IMR-90 (cell line): ENCODE data around the gene PBX3. TPM values are rescaled to one million over a fixed set of nuclear protein-coding genes. Genes with fewer than 3 reads are reported as not detected.

Experiments used
- ATAC-seq: fragments of 200-7000 bp; cut with Tn5 transposase; 2 replicates; pipeline ENCODE4 v1.9.1; 2020; ENCODE audit warnings: low read depth, mild to moderate bottlenecking, moderate library complexity
- BruUV-seq: library from RNA; stranded (reverse); fragments of 400-500 nt; replicated peaks from 2 replicates; lab custom pipeline; 2021; lab: Mats Ljungman, UMichigan
- CTCF ChIA-PET: fragments of 300-600 bp; formaldehyde crosslinking; extraction: SDS; loops from one replicate; lab custom pipeline; 2021; ENCODE audit warnings: antibody characterized with exemption; lab: Yijun Ruan, JAX
- POLR2A ChIA-PET: fragments of 300-600 bp; sonication (Branson Sonifier 250); formaldehyde crosslinking; loops from one replicate; lab custom pipeline; 2022; ENCODE audit warnings: antibody characterized with exemption; ENCODE audit not compliant: unreplicated experiment; lab: Charles Lee
- DNase-seq: peaks from one replicate; pipeline ENCODE4 v3.0.0; 2013
- H2AFZ ChIP-seq: replicated peaks from 2 replicates; pipeline ENCODE3; 2013; ENCODE audit warnings: low read length, mild to moderate bottlenecking; ENCODE audit not compliant: poor library complexity
- H2AK5ac ChIP-seq: 2 replicates; pipeline ENCODE4 v1.6.1; 2013; ENCODE audit warnings: low read depth, low read length, inconsistent platforms
- H2AK9ac ChIP-seq: replicated peaks from 2 replicates; pipeline ENCODE3; 2013; ENCODE audit warnings: mild to moderate bottlenecking, low read depth, low read length, moderate library complexity; ENCODE audit not compliant: poor library complexity
- H2BK120ac ChIP-seq: 2 replicates; pipeline ENCODE4 v1.6.1; 2013; ENCODE audit warnings: low read depth, low read length, inconsistent platforms
- H2BK15ac ChIP-seq: 3 replicates; pipeline ENCODE4 v1.6.1; 2013; ENCODE audit warnings: low read depth, low read length, inconsistent platforms
- H2BK20ac ChIP-seq: 2 replicates; pipeline ENCODE4 v1.6.1; 2013; ENCODE audit warnings: low read depth, mild to moderate bottlenecking, inconsistent platforms, low read length, moderate library complexity
- H2BK5ac ChIP-seq: 2 replicates; pipeline ENCODE4 v1.6.1; 2013; ENCODE audit warnings: mild to moderate bottlenecking, low read depth, low read length, inconsistent platforms; ENCODE audit not compliant: poor library complexity, severe bottlenecking
- H3K14ac ChIP-seq: replicated peaks from 2 replicates; pipeline ENCODE4 v1.6.1; 2013; ENCODE audit warnings: low read depth, low read length, inconsistent platforms
- H3K18ac ChIP-seq: 2 replicates; pipeline ENCODE4 v1.6.1; 2013; ENCODE audit warnings: low read depth, low read length, control low read depth
- H3K23ac ChIP-seq: 2 replicates; pipeline ENCODE4 v1.6.1; 2013; ENCODE audit warnings: low read depth, low read length, inconsistent platforms
- H3K27ac ChIP-seq: 2 replicates; pipeline ENCODE4 v1.5.1; 2013; ENCODE audit warnings: mild to moderate bottlenecking, control low read depth, low read length; ENCODE audit not compliant: insufficient read depth
- H3K27me3 ChIP-seq: 2 replicates; pipeline ENCODE4 v1.6.1; 2013; ENCODE audit warnings: low read length; ENCODE audit not compliant: control insufficient read depth, insufficient read depth
- H3K36me3 ChIP-seq: 2 replicates; pipeline ENCODE4 v1.6.1; 2013; ENCODE audit warnings: low read length, mixed read lengths; ENCODE audit not compliant: control insufficient read depth, insufficient read depth
- H3K4ac ChIP-seq: 2 replicates; pipeline ENCODE4 v1.6.1; 2013; ENCODE audit warnings: low read depth, low read length, inconsistent platforms
- H3K4me1 ChIP-seq: 2 replicates; pipeline ENCODE4 v1.6.1; 2013; ENCODE audit warnings: low read length, mixed read lengths; ENCODE audit not compliant: control insufficient read depth, insufficient read depth
- H3K4me2 ChIP-seq: 2 replicates; pipeline ENCODE4 v1.6.1; 2013; ENCODE audit warnings: low read depth, mild to moderate bottlenecking, control low read depth, low read length, moderate library complexity
- H3K4me3 ChIP-seq: 2 replicates; pipeline ENCODE4 v1.5.1; 2013; ENCODE audit warnings: low read depth, mild to moderate bottlenecking, control low read depth, low read length, moderate library complexity; ENCODE audit not compliant: insufficient read depth
- H3K56ac ChIP-seq: 2 replicates; pipeline ENCODE4 v1.6.1; 2013; ENCODE audit warnings: low read length, inconsistent platforms; ENCODE audit not compliant: insufficient read depth; ENCODE audit errors: extremely low read depth
- H3K79me1 ChIP-seq, 2 experiments: 2 replicates each; pipeline ENCODE4 v1.6.1; 2013; ENCODE audit warnings: low read length in 2 of 2, inconsistent platforms in 1 of 2, low read depth in 1 of 2
- H3K9ac ChIP-seq: 2 replicates; pipeline ENCODE4 v1.6.1; 2013; ENCODE audit warnings: low read depth, low read length, control low read depth
- H3K9me1 ChIP-seq: 2 replicates; pipeline ENCODE4 v1.6.1; 2013; ENCODE audit warnings: low read length, inconsistent platforms; ENCODE audit not compliant: insufficient read depth
- H3K9me3 ChIP-seq: 2 replicates; pipeline ENCODE4 v1.6.1; 2013; ENCODE audit warnings: low read length; ENCODE audit not compliant: control insufficient read depth, insufficient read depth
- H4K20me1 ChIP-seq: 2 replicates; pipeline ENCODE4 v1.6.1; 2013; ENCODE audit warnings: low read length, inconsistent platforms; ENCODE audit not compliant: insufficient read depth
- H4K5ac ChIP-seq: 2 replicates; pipeline ENCODE4 v1.6.1; 2013; ENCODE audit warnings: mild to moderate bottlenecking, low read depth, low read length, control low read depth
- H4K8ac ChIP-seq, 2 experiments: 2 replicates each; pipeline ENCODE4 v1.6.1; 2013; ENCODE audit warnings: low read depth in 2 of 2, low read length in 2 of 2, control low read depth in 1 of 2, inconsistent platforms in 1 of 2
- H4K91ac ChIP-seq: 2 replicates; pipeline ENCODE4 v1.6.1; 2013; ENCODE audit warnings: low read depth, low read length, inconsistent platforms; ENCODE audit not compliant: insufficient read depth
- USF2 ChIP-seq: fragments of 150-350 bp; IDR thresholded peaks from 2 replicates; pipeline ENCODE4 v1.6.1; 2017; ENCODE audit warnings: mild to moderate bottlenecking, antibody characterized with exemption, low read length, low read depth
- WGBS, 2 experiments: methylation state at CpG; one replicate each; pipeline versions ENCODE4 v1.1.5 to v1.1.7; 2013; ENCODE audit warnings: missing lambda C conversion rate in 2 of 2; ENCODE audit not compliant: insufficient read length in 1 of 2; ENCODE audit errors: extremely low coverage in 2 of 2; 5-methylcytosine and 5-hydroxymethylcytosine counted together
- dilution Hi-C: fragments of 300-500 bp; cut with HindIII; formaldehyde crosslinking; loops from one replicate; pipeline ENCODE4 v1.14.3; 2018; ENCODE audit warnings: low sequenced_read_pairs; ENCODE audit not compliant: unreplicated experiment
- in situ Hi-C: fragments of 300-500 bp; cut with MboI; formaldehyde crosslinking; loops from 3 replicates; pipeline ENCODE4 v1.14.3; 2019; ENCODE audit warnings: low sequenced_read_pairs, inconsistent platforms, mixed read lengths
- intact Hi-C: fragments of 100-400 bp; cut with micrococcal nuclease; formaldehyde crosslinking; loops from 2 replicates; pipeline ENCODE4 v1.10.0; 2022
- polyA plus RNA-seq, 3 experiments: library from polyadenylated mRNA; depleted of rRNA; stranded (reverse); fragments of >200 nt; gene quantifications; 2 replicates each; pipeline ENCODE4 v1.2.3, GENCODE V29; 2012; ENCODE audit warnings: low replicate concordance in 1 of 3
- total RNA-seq: library from RNA; depleted of rRNA; stranded (reverse); fragments of >200 nt; gene quantifications from 2 replicates; pipeline ENCODE4 v1.2.3, GENCODE V29; 2012

The PBX3 gene
- total and polyA plus RNA-seq, 2 of the 4 experiments (the other 2 are of a cell fraction): 12.0 to 15.6 TPM

GRCh38 chr9:125950880-125951471 is 203.8 kb downstream of the PBX3 start:
- Histone ChIP-seq H3K4me1 (no peaks in the 10 kb centered on the region), H2BK5ac (no peak overlapping the region), H2BK20ac (no peak overlapping the region), H3K36me3 (no peaks in the 10 kb centered on the region), H4K91ac (no peak overlapping the region), H3K27ac (no peak overlapping the region), H2BK15ac (no peak overlapping the region), H4K5ac (no peak overlapping the region), H3K4me3 (no peak overlapping the region), H2AK5ac (no peak overlapping the region), H3K18ac (no peak overlapping the region), H3K23ac (no peak overlapping the region), H3K9ac (no peak overlapping the region), H3K14ac (no peak overlapping the region), H3K27me3 (no peaks in the 10 kb centered on the region), H2AFZ (no peak overlapping the region), H3K9me1 (peaks cover 3% of the 10 kb centered on the region; the same call in 1 of the 2 replicates), H2AK9ac (no peak overlapping the region), H3K4ac (no peak overlapping the region), H3K79me1 (no peaks in the 10 kb centered on the region), H3K4me2 (no peak overlapping the region), H4K20me1 (no peaks in the 10 kb centered on the region), H3K9me3 (no peaks in the 10 kb centered on the region), H2BK120ac (no peak overlapping the region), H4K8ac (no peak overlapping the region), H3K56ac (no peak overlapping the region)
- ChIA-PET POLR2A (no interaction called here), CTCF (no interaction called here)
- in situ Hi-C loops (no loop called here), intact Hi-C loops (no loop called here), dilution Hi-C loops (no loop called here)
- BruUV-seq: no TSS peak
- TF ChIP-seq USF2: no peak
- ATAC-seq: no peak
- 100% methylated on average over 1 of the region's 4 CpGs; no CpG with 5 or more reads in 1 of the 2 experiments for WGBS, 2 experiments
- no peak for DNase-seq
